ENCODE measurements around the gene IMP4.

- TF ChIP-seq MZF1 (tag by site-specific recombination; IDR thresholded peaks at IDR 0.05; ENCODE audit: borderline replicate concordance): no peak
- TF ChIP-seq, protein P1, sequence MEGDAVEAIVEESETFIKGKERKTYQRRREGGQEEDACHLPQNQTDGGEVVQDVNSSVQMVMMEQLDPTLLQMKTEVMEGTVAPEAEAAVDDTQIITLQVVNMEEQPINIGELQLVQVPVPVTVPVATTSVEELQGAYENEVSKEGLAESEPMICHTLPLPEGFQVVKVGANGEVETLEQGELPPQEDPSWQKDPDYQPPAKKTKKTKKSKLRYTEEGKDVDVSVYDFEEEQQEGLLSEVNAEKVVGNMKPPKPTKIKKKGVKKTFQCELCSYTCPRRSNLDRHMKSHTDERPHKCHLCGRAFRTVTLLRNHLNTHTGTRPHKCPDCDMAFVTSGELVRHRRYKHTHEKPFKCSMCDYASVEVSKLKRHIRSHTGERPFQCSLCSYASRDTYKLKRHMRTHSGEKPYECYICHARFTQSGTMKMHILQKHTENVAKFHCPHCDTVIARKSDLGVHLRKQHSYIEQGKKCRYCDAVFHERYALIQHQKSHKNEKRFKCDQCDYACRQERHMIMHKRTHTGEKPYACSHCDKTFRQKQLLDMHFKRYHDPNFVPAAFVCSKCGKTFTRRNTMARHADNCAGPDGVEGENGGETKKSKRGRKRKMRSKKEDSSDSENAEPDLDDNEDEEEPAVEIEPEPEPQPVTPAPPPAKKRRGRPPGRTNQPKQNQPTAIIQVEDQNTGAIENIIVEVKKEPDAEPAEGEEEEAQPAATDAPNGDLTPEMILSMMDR (tag by site-specific recombination; IDR thresholded peaks at IDR 0.05): peak; percentile 96
- no peak for TF ChIP-seq REPIN1 (tag by site-specific recombination; IDR thresholded peaks at IDR 0.05; ENCODE audit: low read depth)
- no peak for TF ChIP-seq ZNF621 (tag by site-specific recombination; IDR thresholded peaks at IDR 0.05)
- no peak for TF ChIP-seq ZNF10 (tag by site-specific recombination; IDR thresholded peaks at IDR 0.05)
- TF ChIP-seq KLF17 (tag by site-specific recombination; IDR thresholded peaks at IDR 0.05): no peak; the same call in 1 of the 2 replicates
- TF ChIP-seq GFI1B (tag by site-specific recombination; IDR thresholded peaks at IDR 0.05): no peak
- TF ChIP-seq, protein P2, sequence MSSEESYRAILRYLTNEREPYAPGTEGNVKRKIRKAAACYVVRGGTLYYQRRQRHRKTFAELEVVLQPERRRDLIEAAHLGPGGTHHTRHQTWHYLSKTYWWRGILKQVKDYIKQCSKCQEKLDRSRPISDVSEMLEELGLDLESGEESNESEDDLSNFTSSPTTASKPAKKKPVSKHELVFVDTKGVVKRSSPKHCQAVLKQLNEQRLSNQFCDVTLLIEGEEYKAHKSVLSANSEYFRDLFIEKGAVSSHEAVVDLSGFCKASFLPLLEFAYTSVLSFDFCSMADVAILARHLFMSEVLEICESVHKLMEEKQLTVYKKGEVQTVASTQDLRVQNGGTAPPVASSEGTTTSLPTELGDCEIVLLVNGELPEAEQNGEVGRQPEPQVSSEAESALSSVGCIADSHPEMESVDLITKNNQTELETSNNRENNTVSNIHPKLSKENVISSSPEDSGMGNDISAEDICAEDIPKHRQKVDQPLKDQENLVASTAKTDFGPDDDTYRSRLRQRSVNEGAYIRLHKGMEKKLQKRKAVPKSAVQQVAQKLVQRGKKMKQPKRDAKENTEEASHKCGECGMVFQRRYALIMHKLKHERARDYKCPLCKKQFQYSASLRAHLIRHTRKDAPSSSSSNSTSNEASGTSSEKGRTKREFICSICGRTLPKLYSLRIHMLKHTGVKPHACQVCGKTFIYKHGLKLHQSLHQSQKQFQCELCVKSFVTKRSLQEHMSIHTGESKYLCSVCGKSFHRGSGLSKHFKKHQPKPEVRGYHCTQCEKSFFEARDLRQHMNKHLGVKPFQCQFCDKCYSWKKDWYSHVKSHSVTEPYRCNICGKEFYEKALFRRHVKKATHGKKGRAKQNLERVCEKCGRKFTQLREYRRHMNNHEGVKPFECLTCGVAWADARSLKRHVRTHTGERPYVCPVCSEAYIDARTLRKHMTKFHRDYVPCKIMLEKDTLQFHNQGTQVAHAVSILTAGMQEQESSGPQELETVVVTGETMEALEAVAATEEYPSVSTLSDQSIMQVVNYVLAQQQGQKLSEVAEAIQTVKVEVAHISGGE (tag by site-specific recombination; conservative IDR thresholded peaks at IDR 0.05; ENCODE audit: low read depth): peak; percentile 88
- no peak for TF ChIP-seq ZNF138 (tag by site-specific recombination; IDR thresholded peaks at IDR 0.05; ENCODE audit: borderline replicate concordance)
- no peak for TF ChIP-seq ZNF701 (tag by site-specific recombination; IDR thresholded peaks at IDR 0.05)
Observed at GRCh38 chr2:130372055-130372832, 29.5 kb downstream of the IMP4 start.
